Fibroblast of the aortic adventitia (primary cell): ENCODE results near the gene OR2T6. TPM values are rescaled to one million over a fixed set of nuclear protein-coding genes. Genes with fewer than 3 reads are reported as not detected.
"Not testable (repeated sequence)": the region's sequence is repeated elsewhere in the genome, so short reads cannot be mapped to it uniquely, and the experiment has no call there.

Source experiments
- DNase-seq: peaks from one replicate; pipeline ENCODE4 v3.0.0-alpha.2; 2010; ENCODE audit warnings: low read depth
- H3K4me3 ChIP-seq: 2 replicates; pipeline ENCODE4 v1.5.1; 2011; ENCODE audit warnings: low read depth, mild to moderate bottlenecking, control low read depth, low read length, moderate library complexity
- CTCF ChIP-seq: IDR thresholded peaks from 2 replicates; pipeline ENCODE4 v1.5.1; 2011; ENCODE audit warnings: mild to moderate bottlenecking, low read length, control low read depth, inconsistent platforms; ENCODE audit not compliant: insufficient read depth
- total RNA-seq: library from RNA; depleted of rRNA; stranded (reverse); fragments of >200 nt; gene quantifications from 2 replicates; pipeline ENCODE4 v1.2.3, GENCODE V29; 2012; ENCODE audit warnings: low replicate concordance

OR2T6 gene
- total RNA-seq, 1 donor: not detected

- H3K4me3 ChIP-seq: no peak overlapping the region
- DNase-seq: no peak
- no peak for TF ChIP-seq CTCF
Measured at GRCh38 chr1:248406721-248407692, 31.5 kb downstream of the OR2T6 start.

- no peak for DNase-seq
- no peak overlapping the region for H3K4me3 ChIP-seq
- no peak for TF ChIP-seq CTCF
Measured at GRCh38 chr1:248416226-248416625, 40.7 kb downstream of the OR2T6 start.

GRCh38 chr1:248417854-248418253 is 42.3 kb downstream of the OR2T6 start:
- DNase-seq: no peak
- no peak for TF ChIP-seq CTCF
- no peak overlapping the region for H3K4me3 ChIP-seq

- no peak for TF ChIP-seq CTCF
- no peak for DNase-seq
- no peak overlapping the region for H3K4me3 ChIP-seq
Measured at GRCh38 chr1:248421384-248421783, 45.8 kb downstream of the OR2T6 start.

- not testable (repeated sequence) for DNase-seq, H3K4me3 ChIP-seq
Measured at GRCh38 chr1:248427526-248428191, 52.1 kb downstream of the OR2T6 start.

- not testable (repeated sequence) for H3K4me3 ChIP-seq, DNase-seq
Measured at GRCh38 chr1:248428192-248428533, 52.6 kb downstream of the OR2T6 start.

GRCh38 chr1:248431683-248432082 is 56.1 kb downstream of the OR2T6 start:
- DNase-seq, H3K4me3 ChIP-seq: not testable (repeated sequence)

- not testable (repeated sequence) for DNase-seq, H3K4me3 ChIP-seq
Measured at GRCh38 chr1:248432201-248432600, 56.7 kb downstream of the OR2T6 start.

GRCh38 chr1:248433811-248434415 is 58.4 kb downstream of the OR2T6 start:
- DNase-seq, H3K4me3 ChIP-seq: not testable (repeated sequence)

- DNase-seq, H3K4me3 ChIP-seq: not testable (repeated sequence)
Measured at GRCh38 chr1:248434913-248435312, 59.4 kb downstream of the OR2T6 start.

- DNase-seq, H3K4me3 ChIP-seq: not testable (repeated sequence)
Measured at GRCh38 chr1:248436303-248436702, 60.8 kb downstream of the OR2T6 start.

- H3K4me3 ChIP-seq, DNase-seq: not testable (repeated sequence)
Measured at GRCh38 chr1:248438668-248439067, 63.1 kb downstream of the OR2T6 start.

- not testable (repeated sequence) for DNase-seq, H3K4me3 ChIP-seq
Measured at GRCh38 chr1:248439283-248439682, 63.7 kb downstream of the OR2T6 start.
